ENCODE results near the gene TBCD.

DNA sequence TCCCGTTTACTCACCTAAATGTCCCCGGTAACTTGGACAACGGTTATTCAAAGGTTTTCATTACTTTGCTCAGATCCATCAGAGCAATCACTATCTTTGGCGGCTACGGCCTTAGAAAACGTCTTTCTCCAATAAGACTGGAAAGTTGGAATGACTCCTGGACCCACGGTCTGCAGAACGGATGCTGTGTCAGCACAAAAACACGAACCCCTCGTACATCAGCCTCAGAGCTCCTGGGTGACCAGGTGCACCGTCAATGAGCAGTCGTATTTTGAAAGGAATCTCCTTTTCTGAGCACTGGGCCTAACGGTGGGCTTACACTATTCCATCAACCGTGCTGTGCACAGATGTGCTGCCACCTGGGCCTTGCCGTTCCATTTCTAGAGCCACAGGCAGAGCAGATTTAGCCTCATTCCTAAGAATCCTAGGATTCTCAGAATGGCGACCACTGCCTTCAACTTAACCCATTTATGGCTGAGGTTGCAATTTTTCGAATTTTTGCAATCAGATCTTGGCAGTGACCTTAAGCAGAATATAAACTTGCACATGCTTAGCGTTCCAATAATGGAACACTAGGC is 198.7 kb downstream of the TBCD start:
- TF ChIP-seq ZXDB (tag by site-specific recombination; IDR thresholded peaks at IDR 0.05) (no peak), ZSCAN16 (tag by site-specific recombination; IDR thresholded peaks at IDR 0.05) (no peak), PATZ1 (tag by site-specific recombination; IDR thresholded peaks at IDR 0.05) (no peak)

All from HEK293 (cell line).